Measurements from ENCODE around the gene TMEM117. TPM values are rescaled to one million over a fixed set of nuclear protein-coding genes. Genes with fewer than 3 reads are reported as not detected.
"Not testable (repeated sequence)": the region's sequence is repeated elsewhere in the genome, so short reads cannot be mapped to it uniquely, and the experiment has no call there.

The TMEM117 gene
- total RNA-seq, 1 donor from 2014 or later: 0.80 TPM

GRCh38 chr12:44174053-44174452 lies 338.2 kb downstream of the TMEM117 start:
- no peak overlapping the region for H3K27ac Mint-ChIP-seq (ENCODE audit: unreplicated experiment)
- H3K36me3 Mint-ChIP-seq (ENCODE audit: low read depth, unreplicated experiment): no peaks in the 10 kb centered on the region
- no peaks in the 10 kb centered on the region for H3K9me3 Mint-ChIP-seq (ENCODE audit: unreplicated experiment)
- no peaks in the 10 kb centered on the region for H3K27me3 Mint-ChIP-seq (ENCODE audit: unreplicated experiment)
- TF ChIP-seq CTCF (IDR thresholded peaks at IDR 0.05; ENCODE audit: unreplicated experiment): no peak
- H3K4me1 Mint-ChIP-seq (ENCODE audit: unreplicated experiment): no peaks in the 10 kb centered on the region
- no peak overlapping the region for H3K4me3 Mint-ChIP-seq (ENCODE audit: unreplicated experiment)
- DNase-seq (ENCODE audit: low spot score): no peak

DNA sequence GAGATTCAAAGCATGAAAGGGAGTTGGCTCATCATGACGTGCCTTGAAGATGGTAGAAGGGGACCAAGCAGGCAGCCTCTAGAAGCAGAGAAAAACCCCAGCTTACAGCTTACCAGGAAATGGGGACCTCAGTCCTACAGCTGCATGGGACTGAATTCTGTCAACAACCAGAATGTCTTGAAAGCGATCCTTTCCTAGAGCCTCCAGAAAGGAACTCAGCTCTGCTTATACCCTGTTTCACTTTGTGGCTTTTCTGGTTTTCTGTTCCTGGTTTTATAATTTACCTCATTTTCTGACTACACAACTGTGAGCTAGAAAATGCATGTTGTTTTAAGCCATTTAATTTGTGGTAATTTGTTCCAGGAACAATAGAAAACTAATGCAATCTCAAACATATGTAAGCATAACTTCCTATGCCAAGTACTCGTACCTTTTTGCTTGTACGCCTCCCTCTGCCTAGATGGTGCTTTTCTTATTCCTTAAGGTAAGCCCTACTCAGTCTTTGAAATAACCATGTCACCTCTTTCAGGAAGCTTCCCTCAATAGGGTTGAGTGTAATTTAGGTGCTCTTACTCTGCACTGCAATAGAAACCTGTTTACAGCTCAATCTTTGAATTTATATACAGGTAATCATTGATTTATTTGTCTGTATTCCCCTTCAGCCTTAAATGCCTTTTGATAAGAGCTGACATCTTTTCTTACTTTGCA lies 348.8 kb downstream of the TMEM117 start:
- Mint-ChIP-seq H3K4me3 (ENCODE audit: unreplicated experiment) (no peak overlapping the region), H3K27me3 (ENCODE audit: unreplicated experiment) (no peaks in the 10 kb centered on the region), H3K9me3 (ENCODE audit: unreplicated experiment) (no peaks in the 10 kb centered on the region), H3K4me1 (ENCODE audit: unreplicated experiment) (no peaks in the 10 kb centered on the region), H3K36me3 (ENCODE audit: low read depth, unreplicated experiment) (no peaks in the 10 kb centered on the region), H3K27ac (ENCODE audit: unreplicated experiment) (no peak overlapping the region)
- DNase-seq (ENCODE audit: low spot score): no peak
- no peak for TF ChIP-seq CTCF (IDR thresholded peaks at IDR 0.05; ENCODE audit: unreplicated experiment)

GRCh38 chr12:44193281-44193680 lies 357.4 kb downstream of the TMEM117 start:
- Mint-ChIP-seq H3K4me3 (ENCODE audit: unreplicated experiment) (no peak overlapping the region), H3K4me1 (ENCODE audit: unreplicated experiment) (no peaks in the 10 kb centered on the region), H3K36me3 (ENCODE audit: low read depth, unreplicated experiment) (no peaks in the 10 kb centered on the region), H3K27me3 (ENCODE audit: unreplicated experiment) (no peaks in the 10 kb centered on the region), H3K9me3 (ENCODE audit: unreplicated experiment) (no peaks in the 10 kb centered on the region), H3K27ac (ENCODE audit: unreplicated experiment) (no peak overlapping the region)
- no peak for DNase-seq (ENCODE audit: low spot score)
- no peak for TF ChIP-seq CTCF (IDR thresholded peaks at IDR 0.05; ENCODE audit: unreplicated experiment)

DNA sequence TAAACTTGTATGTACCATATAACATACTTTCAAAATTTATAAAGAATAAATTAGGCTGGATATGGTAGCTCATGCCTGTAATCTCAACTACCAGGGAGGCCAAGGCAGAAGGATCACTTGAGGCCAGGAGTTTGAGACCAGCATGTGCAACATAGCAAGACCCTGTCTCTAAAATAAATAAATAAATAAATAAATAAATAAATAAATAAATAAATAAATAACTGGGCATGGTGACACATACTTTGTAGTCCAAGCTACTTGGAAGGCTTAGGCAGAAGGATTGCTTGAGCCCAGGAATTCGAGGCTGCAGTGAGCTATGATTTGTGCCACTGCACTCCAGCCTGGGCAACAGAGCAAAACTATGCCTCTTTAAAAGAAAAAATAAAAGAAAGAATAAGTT lies 359.8 kb downstream of the TMEM117 start:
- H3K27me3 Mint-ChIP-seq (ENCODE audit: unreplicated experiment); H3K27ac Mint-ChIP-seq (ENCODE audit: unreplicated experiment); H3K4me1 Mint-ChIP-seq (ENCODE audit: unreplicated experiment); H3K36me3 Mint-ChIP-seq (ENCODE audit: low read depth, unreplicated experiment); DNase-seq (ENCODE audit: low spot score); H3K9me3 Mint-ChIP-seq (ENCODE audit: unreplicated experiment); H3K4me3 Mint-ChIP-seq (ENCODE audit: unreplicated experiment): not testable (repeated sequence)

DNA sequence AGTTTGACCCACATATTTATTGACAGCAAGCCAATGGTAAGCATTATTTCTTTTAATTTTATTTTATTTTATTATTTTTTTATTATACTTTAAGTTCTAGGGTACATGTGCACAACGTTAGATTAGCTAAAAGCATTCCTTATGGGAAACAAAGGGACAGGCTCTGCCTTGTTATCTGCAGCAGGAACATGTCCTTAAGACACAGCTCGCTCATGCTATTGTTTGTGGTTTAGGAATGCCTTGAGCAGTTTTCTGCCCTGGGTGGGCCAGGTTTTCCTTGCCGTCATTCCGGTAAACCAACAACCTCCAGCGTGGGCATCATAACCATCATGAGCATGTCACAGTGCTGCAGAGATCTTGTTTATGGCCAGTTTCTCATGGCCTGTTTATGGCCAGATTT lies 370.2 kb downstream of the TMEM117 start:
- no peaks in the 10 kb centered on the region for H3K36me3 Mint-ChIP-seq (ENCODE audit: low read depth, unreplicated experiment)
- H3K4me1 Mint-ChIP-seq (ENCODE audit: unreplicated experiment): no peaks in the 10 kb centered on the region
- no peaks in the 10 kb centered on the region for H3K27me3 Mint-ChIP-seq (ENCODE audit: unreplicated experiment)
- no peaks in the 10 kb centered on the region for H3K9me3 Mint-ChIP-seq (ENCODE audit: unreplicated experiment)
- no peak overlapping the region for H3K27ac Mint-ChIP-seq (ENCODE audit: unreplicated experiment)
- no peak overlapping the region for H3K4me3 Mint-ChIP-seq (ENCODE audit: unreplicated experiment)
- no peak for TF ChIP-seq CTCF (IDR thresholded peaks at IDR 0.05; ENCODE audit: unreplicated experiment)
- no peak for DNase-seq (ENCODE audit: low spot score)
